Amniotic stem cell (primary cell): Measurements from ENCODE around the gene NUPR2.
"Not testable (repeated sequence)": the region's sequence is repeated elsewhere in the genome, so short reads cannot be mapped to it uniquely, and the experiment has no call there.

Source experiments
- DNase-seq: peaks from one replicate; lab custom pipeline; 2025; lab: John Stamatoyannopoulos, UW

The NUPR2 gene

DNA sequence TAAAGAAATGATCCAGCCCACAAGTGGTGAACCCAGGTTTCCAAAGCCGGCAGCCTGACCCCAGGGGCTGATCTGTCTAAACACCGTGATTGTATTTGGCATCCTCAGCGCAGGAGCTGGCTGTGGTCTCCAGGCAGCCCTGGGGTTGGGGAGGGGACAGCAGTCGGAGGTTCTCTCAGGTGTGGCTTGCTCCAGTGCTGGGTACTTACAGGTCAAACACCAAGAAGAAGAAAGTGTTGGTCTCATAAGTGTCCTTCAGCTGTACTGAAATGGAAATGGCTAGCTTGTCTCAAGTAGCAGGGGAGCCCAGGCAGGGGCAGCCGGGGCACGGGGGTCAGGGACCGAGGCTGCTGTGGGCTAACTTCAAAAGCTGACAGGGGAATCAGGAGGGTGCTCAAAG lies 29.5 kb downstream of the NUPR2 start:
- no peak for DNase-seq

DNA sequence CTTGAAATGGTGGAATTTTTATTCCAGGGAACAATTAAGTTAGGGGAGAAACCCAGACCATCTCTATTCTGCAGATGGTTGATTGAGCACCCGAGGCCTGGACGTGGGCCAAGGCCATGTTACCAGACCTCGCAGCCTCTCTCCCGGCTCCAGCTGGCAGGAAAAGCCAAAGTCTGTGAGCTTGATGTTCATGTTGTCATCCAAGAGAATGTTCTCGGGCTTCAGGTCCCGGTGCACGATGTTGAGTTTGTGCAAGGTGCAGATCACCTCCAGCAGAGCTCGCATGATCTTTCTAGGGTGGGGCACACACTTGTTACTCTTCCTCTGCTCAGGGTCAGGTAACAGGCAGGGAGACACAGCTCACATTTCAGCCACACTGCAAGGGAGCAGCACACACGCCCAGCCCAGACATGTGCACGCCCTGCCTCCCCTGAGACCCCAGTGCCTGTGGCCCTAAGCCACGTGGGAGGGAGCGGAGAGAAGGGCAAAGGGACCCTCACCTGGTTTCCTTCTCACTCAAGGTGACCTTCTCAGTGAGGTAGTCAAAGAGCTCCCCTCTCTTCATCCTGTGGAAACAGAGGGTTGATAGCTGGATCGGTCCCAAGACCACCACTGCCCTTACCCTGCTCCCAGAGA lies 32.9 kb downstream of the NUPR2 start:
- no peak for DNase-seq

GRCh38 chr7:56081626-56082340 lies 34.4 kb downstream of the NUPR2 start:
- no peak for DNase-seq

GRCh38 chr7:56080726-56081435 lies 35.3 kb downstream of the NUPR2 start:
- not testable (repeated sequence) for DNase-seq

DNA sequence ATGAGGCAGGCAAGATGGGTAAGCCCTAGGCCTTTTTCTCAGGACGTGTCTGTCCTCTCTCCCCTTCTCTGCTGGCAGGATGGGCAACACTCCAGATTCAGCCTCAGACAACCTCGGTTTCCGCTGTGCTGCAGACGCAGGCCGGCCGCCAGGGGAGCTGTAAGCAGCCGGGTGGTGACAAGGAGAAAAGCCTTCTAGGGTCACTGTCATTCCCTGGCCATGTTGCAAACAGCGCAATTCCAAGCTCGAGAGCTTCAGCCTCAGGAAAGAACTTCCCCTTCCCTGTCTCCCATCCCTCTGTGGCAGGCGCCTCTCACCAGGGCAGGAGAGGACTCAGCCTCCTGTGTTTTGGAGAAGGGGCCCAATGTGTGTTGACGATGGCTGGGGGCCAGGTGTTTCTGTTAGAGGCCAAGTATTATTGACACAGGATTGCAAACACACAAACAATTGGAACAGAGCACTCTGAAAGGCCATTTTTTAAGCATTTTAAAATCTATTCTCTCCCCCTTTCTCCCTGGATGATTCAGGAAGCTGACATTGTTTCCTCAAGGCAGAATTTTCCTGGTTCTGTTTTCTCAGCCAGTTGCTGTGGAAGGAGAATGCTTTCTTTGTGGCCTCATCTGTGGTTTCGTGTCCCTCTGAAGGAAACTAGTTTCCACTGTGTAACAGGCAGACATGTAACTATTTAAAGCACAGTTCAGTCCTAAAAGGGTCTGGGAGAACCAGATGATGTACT lies 36.6 kb downstream of the NUPR2 start:
- peak; percentile 20 for DNase-seq

DNA sequence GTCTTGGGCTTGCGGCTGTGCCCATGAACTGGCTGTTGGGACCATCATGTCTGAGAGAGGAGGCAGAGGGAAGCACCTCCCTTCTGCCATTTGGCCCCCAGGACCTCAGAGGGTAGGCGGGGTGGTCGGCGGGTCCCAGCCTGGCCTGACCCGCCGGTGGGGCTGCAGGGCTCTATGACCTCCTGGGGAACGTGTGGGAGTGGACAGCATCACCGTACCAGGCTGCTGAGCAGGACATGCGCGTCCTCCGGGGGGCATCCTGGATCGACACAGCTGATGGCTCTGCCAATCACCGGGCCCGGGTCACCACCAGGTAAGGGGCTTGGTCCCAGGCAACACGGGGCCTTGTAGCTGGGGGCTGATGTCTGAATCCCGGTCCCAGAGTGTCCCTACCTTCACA lies 38.0 kb downstream of the NUPR2 start:
- no peak for DNase-seq

- no peak for DNase-seq
Measured at GRCh38 chr7:56077681-56078080, 38.5 kb downstream of the NUPR2 start.

DNA sequence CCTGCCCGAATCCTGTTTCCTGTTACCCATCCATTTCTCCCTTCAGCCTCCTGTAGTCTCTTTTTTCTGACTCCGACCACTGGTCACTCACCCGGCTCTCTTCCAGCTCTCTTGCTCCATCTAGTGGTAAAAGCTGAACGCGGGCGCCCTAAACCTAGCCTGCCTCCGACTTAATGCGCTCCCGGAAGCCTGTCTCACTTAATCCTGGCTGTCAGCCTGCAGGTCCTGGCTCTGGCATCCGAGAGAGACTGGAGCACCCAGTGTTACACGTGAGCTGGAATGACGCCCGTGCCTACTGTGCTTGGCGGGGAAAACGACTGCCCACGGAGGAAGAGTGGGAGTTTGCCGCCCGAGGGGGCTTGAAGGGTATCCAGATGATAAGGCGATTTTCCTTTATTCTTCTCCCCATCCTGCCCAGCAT lies 41.8 kb downstream of the NUPR2 start:
- DNase-seq = peak; percentile 59

DNA sequence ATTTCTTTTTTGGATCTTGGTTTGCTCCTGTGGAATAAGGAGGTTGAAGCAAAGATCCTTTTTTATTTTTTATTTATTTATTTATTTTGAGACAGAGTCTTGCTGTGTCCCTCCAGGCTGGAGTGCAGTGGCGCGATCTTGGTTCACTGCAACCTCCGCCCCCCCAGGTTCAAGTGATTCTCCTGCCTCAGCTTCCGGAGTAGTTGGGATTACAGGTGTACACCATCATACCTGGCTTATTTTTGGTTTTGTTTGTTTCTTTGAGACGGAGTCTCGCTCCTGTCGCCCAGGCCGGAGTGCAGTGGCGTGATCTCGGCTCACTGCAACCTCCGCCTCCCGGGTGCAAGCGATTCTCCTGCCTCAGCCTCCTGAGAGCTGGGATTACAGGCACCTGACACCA lies 49.8 kb downstream of the NUPR2 start:
- DNase-seq = not testable (repeated sequence)
